GM23248 (cell line): ENCODE measurements around the gene TMEM253.

Experiments used
- EZH2 ChIP-seq: fragments of 200-600 bp; sonication (generic); IDR thresholded peaks from 2 replicates; pipeline ENCODE4 v1.6.1; 2018; ENCODE audit warnings: antibody characterized with exemption, mild to moderate bottlenecking; ENCODE audit not compliant: insufficient read depth, poor library complexity, severe bottlenecking
- EZH2phosphoT487 ChIP-seq: fragments of 200-600 bp; sonication (generic); IDR thresholded peaks from 2 replicates; pipeline ENCODE4 v1.6.1; 2018; ENCODE audit warnings: antibody characterized with exemption, moderate library complexity, mild to moderate bottlenecking, low read depth; ENCODE audit not compliant: insufficient read depth

GRCh38 chr14:21106176-21106497, 5.3 kb downstream of the TMEM253 start:
- TF ChIP-seq EZH2 (no peak), EZH2phosphoT487 (no peak)
